Epithelial cell of esophagus (primary cell): ENCODE measurements around the gene ITFG1.

Source experiments
- DNase-seq: peaks from one replicate; pipeline ENCODE4 v3.0.0; 2010; ENCODE audit warnings: low read depth
- H3K4me3 ChIP-seq: 2 replicates; pipeline ENCODE4 v1.5.1; 2011; ENCODE audit warnings: mild to moderate bottlenecking, low read length, control low read depth
- TF ChIP-seq, protein P1 (sequence below): IDR thresholded peaks from 2 replicates; pipeline ENCODE4 v1.5.1; 2011; ENCODE audit warnings: low read depth, mild to moderate bottlenecking, low read length, control low read depth, inconsistent platforms; ENCODE audit not compliant: insufficient read depth; ENCODE audit errors: missing control alignments

The ITFG1 gene

DNA sequence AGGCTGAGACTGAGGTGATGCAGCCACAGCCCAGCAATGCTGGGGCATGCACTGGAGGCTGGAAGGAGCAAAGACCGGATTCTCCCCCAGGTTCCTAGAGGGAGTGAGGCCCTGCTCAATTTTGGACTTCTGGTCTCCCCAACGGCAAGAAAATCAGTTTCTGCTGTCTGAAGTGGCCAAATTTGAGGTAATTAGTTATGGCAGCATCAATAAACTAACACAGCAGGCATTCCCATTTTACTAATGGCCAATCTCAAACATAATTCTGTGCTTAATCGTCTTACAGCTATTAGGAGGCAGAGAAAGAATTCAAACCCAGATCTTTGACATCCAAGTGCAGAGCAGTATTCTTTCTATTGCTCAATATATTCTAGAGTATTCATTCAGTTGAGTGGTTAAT lies 333.3 kb downstream of the ITFG1 start:
- no peak overlapping the region for H3K4me3 ChIP-seq
- TF ChIP-seq, protein P1, sequence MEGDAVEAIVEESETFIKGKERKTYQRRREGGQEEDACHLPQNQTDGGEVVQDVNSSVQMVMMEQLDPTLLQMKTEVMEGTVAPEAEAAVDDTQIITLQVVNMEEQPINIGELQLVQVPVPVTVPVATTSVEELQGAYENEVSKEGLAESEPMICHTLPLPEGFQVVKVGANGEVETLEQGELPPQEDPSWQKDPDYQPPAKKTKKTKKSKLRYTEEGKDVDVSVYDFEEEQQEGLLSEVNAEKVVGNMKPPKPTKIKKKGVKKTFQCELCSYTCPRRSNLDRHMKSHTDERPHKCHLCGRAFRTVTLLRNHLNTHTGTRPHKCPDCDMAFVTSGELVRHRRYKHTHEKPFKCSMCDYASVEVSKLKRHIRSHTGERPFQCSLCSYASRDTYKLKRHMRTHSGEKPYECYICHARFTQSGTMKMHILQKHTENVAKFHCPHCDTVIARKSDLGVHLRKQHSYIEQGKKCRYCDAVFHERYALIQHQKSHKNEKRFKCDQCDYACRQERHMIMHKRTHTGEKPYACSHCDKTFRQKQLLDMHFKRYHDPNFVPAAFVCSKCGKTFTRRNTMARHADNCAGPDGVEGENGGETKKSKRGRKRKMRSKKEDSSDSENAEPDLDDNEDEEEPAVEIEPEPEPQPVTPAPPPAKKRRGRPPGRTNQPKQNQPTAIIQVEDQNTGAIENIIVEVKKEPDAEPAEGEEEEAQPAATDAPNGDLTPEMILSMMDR, result no peak
- DNase-seq, result no peak

DNA sequence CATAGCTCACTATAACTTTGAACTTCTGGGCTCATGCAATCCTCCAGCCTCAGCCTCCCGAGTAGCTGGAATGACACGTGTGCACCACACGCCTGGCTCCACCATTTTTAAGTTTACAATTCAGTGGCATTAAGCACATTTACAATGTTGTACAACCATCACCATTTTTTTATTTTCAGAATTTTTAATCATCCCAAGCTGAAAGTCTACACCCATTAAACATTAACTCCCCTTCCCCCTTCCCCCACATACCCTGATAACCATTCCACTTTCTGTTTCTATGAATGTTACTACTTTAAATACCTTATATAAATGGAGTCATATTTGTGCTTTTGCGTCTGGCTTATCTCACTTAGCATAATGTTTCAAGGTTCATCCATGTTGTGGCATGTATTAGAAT lies 335.1 kb downstream of the ITFG1 start:
- TF ChIP-seq, protein P1, result no peak
- no peak overlapping the region for H3K4me3 ChIP-seq
- DNase-seq, result no peak

DNA sequence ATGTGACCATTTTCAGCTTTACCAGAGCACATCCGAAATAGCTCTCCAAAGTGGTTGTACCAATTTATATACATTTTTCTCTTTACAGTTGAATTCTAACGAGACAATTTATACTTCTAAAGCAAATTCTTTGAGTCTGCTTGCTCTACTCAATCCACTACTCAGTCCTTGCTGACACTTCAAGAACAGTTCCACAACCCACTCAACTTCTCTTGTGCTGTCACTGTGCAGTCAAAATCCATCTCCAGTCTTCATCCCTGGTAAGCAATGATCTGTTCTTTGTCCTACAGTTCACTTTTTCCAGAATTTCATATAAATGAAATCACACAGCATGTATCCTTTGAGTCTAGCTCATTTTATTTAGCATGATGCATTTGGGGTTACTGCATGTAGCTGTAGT lies 347.7 kb downstream of the ITFG1 start:
- no peak for DNase-seq
- H3K4me3 ChIP-seq, result no peak overlapping the region

DNA sequence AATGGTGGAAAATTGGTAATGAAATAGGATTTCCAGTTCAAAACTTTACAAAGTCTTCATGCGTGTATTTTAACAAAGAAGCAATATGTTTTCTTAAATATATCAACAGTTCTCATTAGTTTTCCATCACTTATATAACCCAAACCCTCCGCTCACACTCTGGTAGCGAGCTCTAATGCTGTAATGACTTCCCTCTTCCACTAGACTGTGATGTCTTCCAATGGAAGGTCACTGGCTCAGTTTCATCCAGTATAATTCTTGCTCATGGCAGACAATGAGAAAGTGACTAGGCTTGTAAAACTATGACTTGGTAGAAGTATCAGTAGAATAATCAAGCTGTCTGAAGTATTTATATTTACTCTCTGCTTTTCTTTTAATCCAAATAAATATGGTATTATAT lies 349.9 kb downstream of the ITFG1 start:
- TF ChIP-seq, protein P1, result peak; percentile 32
- DNase-seq, result peak; percentile 13
- no peak overlapping the region for H3K4me3 ChIP-seq

More for the DNA sequence above, 347.7 kb downstream of the ITFG1 start:
- TF ChIP-seq, protein P1, result no peak

DNA sequence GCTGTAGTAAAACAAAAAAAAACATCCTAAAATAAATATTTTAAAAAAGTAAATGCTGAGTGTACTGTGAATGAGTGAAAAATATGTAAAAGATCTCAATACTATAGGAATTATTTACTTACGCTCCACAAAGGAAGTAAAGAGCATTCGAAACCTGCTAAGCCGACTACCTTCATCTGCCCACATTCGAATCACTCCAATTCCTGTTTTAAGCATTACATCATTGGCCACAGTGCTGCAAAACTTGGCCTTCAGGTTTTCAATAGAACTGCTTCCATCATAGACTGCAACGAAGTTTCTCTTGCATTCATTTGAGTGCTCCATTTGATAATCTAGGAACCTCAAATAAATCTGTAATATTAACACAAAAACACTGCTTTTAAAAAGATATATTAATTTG lies 351.5 kb downstream of the ITFG1 start:
- no peak overlapping the region for H3K4me3 ChIP-seq
- peak; percentile 11 for DNase-seq
- TF ChIP-seq, protein P1, result no peak
